A549 (cell line): ENCODE measurements around the gene TMEM132D. TPM values are rescaled to one million over a fixed set of nuclear protein-coding genes. Genes with fewer than 3 reads are reported as not detected.

Experiments
- ATAC-seq, 2 experiments: fragments of 200-7000 bp in 1 of 2; fragments of >200 bp in 1 of 2; cut with Nextera tagmentation in 1 of 2; cut with Tn5 transposase in 1 of 2; 3 replicates each; pipeline versions ENCODE4 v1.8.0 to v1.9.1; 2018 to 2020; ENCODE audit warnings: mild to moderate bottlenecking in 1 of 2, moderate library complexity in 1 of 2
- CTCF ChIA-PET: fragments of 300-600 bp; sonication (Branson Sonifier 250); formaldehyde crosslinking; extraction: SDS; loops from one replicate; lab custom pipeline; 2021; ENCODE audit warnings: antibody characterized with exemption, inconsistent platforms; lab: Yijun Ruan, JAX
- POLR2A ChIA-PET: fragments of 350-600 bp; formaldehyde crosslinking; extraction: SDS; loops from one replicate; lab custom pipeline; 2021; ENCODE audit warnings: antibody characterized with exemption, inconsistent platforms; lab: Yijun Ruan, JAX
- DNase-seq, 2 experiments: peaks; one replicate each; pipeline versions ENCODE4 v3.0.0 to v3.0.0-alpha.2; 2011 to 2016; ENCODE audit warnings: low read depth in 1 of 2, low spot score in 1 of 2
- FAIRE-seq: peaks from 2 replicates; lab custom pipeline; 2011; peaks lifted over from hg19 to GRCh38; lab: Jason Lieb, UNC
- H3K27ac ChIP-seq, 2 experiments: fragments of >200 bp; sonication (Bioruptor Twin); formaldehyde crosslinking; 3 replicates each; pipeline ENCODE4 v1.5.1; 2016 to 2017
- H3K4me1 ChIP-seq: fragments of >200 bp; sonication (Bioruptor Twin); formaldehyde crosslinking; 3 replicates; pipeline ENCODE4 v1.6.1; 2016
- H3K4me2 ChIP-seq: fragments of >200 bp; sonication (Bioruptor Twin); formaldehyde crosslinking; 3 replicates; pipeline ENCODE4 v1.6.1; 2016
- H3K4me3 ChIP-seq: fragments of >200 bp; sonication (Bioruptor Twin); formaldehyde crosslinking; 3 replicates; pipeline ENCODE4 v1.5.1; 2016
- H3K9me3 ChIP-seq: fragments of >200 bp; sonication (Bioruptor Twin); formaldehyde crosslinking; 3 replicates; pipeline ENCODE4 v1.6.1; 2016
- CBX2 ChIP-seq: fragments of 200-600 bp; sonication (generic); IDR thresholded peaks from 2 replicates; pipeline ENCODE4 v1.6.1; 2016; ENCODE audit warnings: low read depth, mild to moderate bottlenecking, borderline replicate concordance
- CBX8 ChIP-seq: fragments of 200-600 bp; sonication (generic); IDR thresholded peaks from 2 replicates; pipeline ENCODE4 v1.6.1; 2016
- CEBPB ChIP-seq, 2 experiments: fragments of >200 bp in 1 of 2; sonication (Bioruptor Twin) in 1 of 2; formaldehyde crosslinking in 1 of 2; IDR thresholded peaks; 2 replicates each; pipeline ENCODE4 v1.6.1; 2012 to 2016
- EHMT2 ChIP-seq: fragments of 200-600 bp; sonication (generic); IDR thresholded peaks from 2 replicates; pipeline ENCODE4 v1.6.1; 2016; ENCODE audit warnings: antibody characterized with exemption, low read depth, mild to moderate bottlenecking, moderate library complexity
- EP300 ChIP-seq, 2 experiments: fragments of >200 bp; sonication (Bioruptor Twin); formaldehyde crosslinking; IDR thresholded peaks; 2 replicates in 1 of 2; 3 replicates in 1 of 2; pipeline ENCODE4 v1.6.1; 2016 to 2017
- ESRRA ChIP-seq: fragments of 150-350 bp; IDR thresholded peaks from 2 replicates; pipeline ENCODE4 v1.6.1; 2014; ENCODE audit warnings: mild to moderate bottlenecking, low read length, borderline replicate concordance
- GATA3 ChIP-seq: IDR thresholded peaks from 2 replicates; pipeline ENCODE4 v1.6.1; 2012; ENCODE audit warnings: borderline replicate concordance
- HEYL ChIP-seq: fragments of 250-450 bp; sonication (Bioruptor Pico); IDR thresholded peaks from 2 replicates; pipeline ENCODE4 v1.8.0; 2021; ENCODE audit warnings: mild to moderate bottlenecking, moderate library complexity
- HOXB13 ChIP-seq: fragments of 250-450 bp; sonication (Bioruptor Pico); IDR thresholded peaks from 2 replicates; pipeline ENCODE4 v1.5.0; 2020; ENCODE audit warnings: low read depth, mild to moderate bottlenecking, moderate library complexity
- HOXB5 ChIP-seq: fragments of 250-450 bp; sonication (Bioruptor Pico); IDR thresholded peaks from 2 replicates; pipeline ENCODE4 v1.5.0; 2020; ENCODE audit warnings: mild to moderate bottlenecking, moderate library complexity
- MAFK ChIP-seq: fragments of 450-650 bp; IDR thresholded peaks from 2 replicates; pipeline ENCODE4 v1.6.1; 2014; ENCODE audit not compliant: partially characterized antibody
- MYC ChIP-seq: IDR thresholded peaks from 2 replicates; pipeline ENCODE4 v1.6.1; 2012; ENCODE audit warnings: mild to moderate bottlenecking, inconsistent platforms, low read length, improper control_type of control experiment, borderline replicate concordance
- NPAS2 ChIP-seq: fragments of 250-450 bp; sonication (Bioruptor Pico); IDR thresholded peaks from 2 replicates; pipeline ENCODE4 v1.8.0; 2022; ENCODE audit warnings: mild to moderate bottlenecking, moderate library complexity, borderline replicate concordance
- PHF8 ChIP-seq: fragments of 200-600 bp; sonication (generic); IDR thresholded peaks from 2 replicates; pipeline ENCODE4 v1.6.1; 2016; ENCODE audit warnings: low read depth, mild to moderate bottlenecking, antibody characterized with exemption, moderate library complexity, borderline replicate concordance
- POLR2A ChIP-seq: IDR thresholded peaks from 2 replicates; pipeline ENCODE4 v1.6.1; 2012; ENCODE audit warnings: mild to moderate bottlenecking, low read length
- POLR2AphosphoS2 ChIP-seq: conservative IDR thresholded peaks from 2 replicates; pipeline ENCODE4 v1.6.1; 2012; ENCODE audit warnings: low read length, improper control_type of control experiment, inconsistent platforms
- RAD21 ChIP-seq, 2 experiments: fragments of >200 bp in 1 of 2; sonication (Bioruptor Twin) in 1 of 2; formaldehyde crosslinking in 1 of 2; IDR thresholded peaks in 1 of 2; conservative IDR thresholded peaks in 1 of 2; 2 replicates in 1 of 2; 3 replicates in 1 of 2; pipeline ENCODE4 v1.6.1; 2012 to 2018; ENCODE audit warnings: inconsistent platforms in 1 of 2
- RCOR1 ChIP-seq: fragments of 150-350 bp; IDR thresholded peaks from 2 replicates; pipeline ENCODE4 v1.6.1; 2014; ENCODE audit warnings: antibody characterized with exemption, low read length, low read depth
- SREBF2 ChIP-seq: fragments of 450-650 bp; IDR thresholded peaks from 2 replicates; pipeline ENCODE4 v1.6.1; 2014; ENCODE audit warnings: mild to moderate bottlenecking, moderate library complexity
- TP53 ChIP-seq: fragments of 250-450 bp; sonication (Bioruptor Pico); IDR thresholded peaks from 2 replicates; pipeline ENCODE4 v1.5.0; 2021; ENCODE audit warnings: mild to moderate bottlenecking, moderate library complexity
- ZNF302 ChIP-seq: fragments of 250-450 bp; sonication (Bioruptor Pico); IDR thresholded peaks from 2 replicates; pipeline ENCODE4 v1.9.0; 2021; ENCODE audit warnings: inconsistent platforms, mild to moderate bottlenecking, moderate library complexity
- ZSCAN20 ChIP-seq: fragments of 250-450 bp; sonication (Bioruptor Pico); IDR thresholded peaks from 2 replicates; pipeline ENCODE4 v1.8.0; 2022; ENCODE audit warnings: mild to moderate bottlenecking, moderate library complexity
- WGBS: methylation state at CpG from one replicate; pipeline ENCODE4 v1.1.6; 2017; ENCODE audit errors: missing lambda C conversion rate; 5-methylcytosine and 5-hydroxymethylcytosine counted together
- polyA plus RNA-seq, 4 experiments: library from polyadenylated mRNA; depleted of rRNA in 3 of 4; stranded (reverse); fragments of >200 nt; fragmentation: RNase III in 1 of 4; extraction: RNeasy Plus Mini Kit Qiagen cat#74134 plus additional on column Dnase treatment in 1 of 4; gene quantifications; 2 replicates in 3 of 4; 3 replicates in 1 of 4; pipeline ENCODE4 v1.2.3, GENCODE V29; 2011 to 2017
- TF ChIP-seq, protein P1 (sequence below): IDR thresholded peaks from 2 replicates; pipeline ENCODE4 v1.6.1; 2012
- TF ChIP-seq, protein P2 (sequence below): fragments of >200 bp; sonication (Bioruptor Twin); formaldehyde crosslinking; IDR thresholded peaks from 3 replicates; pipeline ENCODE4 v1.5.1; 2016
- TF ChIP-seq, protein P3 (sequence below): fragments of 250-450 bp; sonication (Bioruptor Pico); IDR thresholded peaks from 2 replicates; pipeline ENCODE4 v1.5.0; 2020; ENCODE audit warnings: low read depth, mild to moderate bottlenecking, moderate library complexity
- TF ChIP-seq, protein P4 (sequence below): fragments of 450-650 bp; IDR thresholded peaks from 2 replicates; pipeline ENCODE4 v1.6.1; 2014; ENCODE audit warnings: antibody characterized with exemption
- TF ChIP-seq, protein P5 (sequence below): IDR thresholded peaks from 2 replicates; pipeline ENCODE4 v1.6.1; 2012; ENCODE audit warnings: low read depth, borderline replicate concordance

The TMEM132D gene
- polyA plus RNA-seq, 2 of the 4 experiments (the other 2 are of a cell fraction), result not detected

DNA sequence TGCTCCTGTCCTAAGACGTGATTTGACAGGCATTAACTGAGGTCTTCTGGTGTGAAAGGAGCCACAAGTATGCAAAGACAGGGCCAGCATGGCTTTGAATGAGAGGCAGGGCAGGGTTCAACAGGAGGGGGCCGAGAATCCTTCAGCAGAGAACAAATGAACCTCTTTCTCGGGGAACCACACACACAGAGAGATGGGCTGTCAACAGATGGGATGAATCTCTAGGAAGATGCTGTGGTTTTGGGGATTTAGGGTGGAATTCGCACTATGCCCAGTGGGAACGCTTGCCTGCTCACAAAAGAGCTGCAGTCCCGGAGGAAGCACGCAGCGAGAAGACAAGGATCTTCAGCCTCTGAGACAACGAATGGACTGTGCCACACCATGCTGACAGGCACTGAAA, 537.2 kb downstream of the TMEM132D start:
- Histone ChIP-seq H3K4me1 (no peaks in the 10 kb centered on the region), H3K27ac (no peak overlapping the region), H3K4me2 (no peak overlapping the region), H3K9me3 (no peaks in the 10 kb centered on the region), H3K4me3 (no peak overlapping the region)
- POLR2A ChIA-PET, result no interaction called here
- TF ChIP-seq POLR2A (no peak), CBX8 (no peak), PHF8 (no peak), TP53 (CRISPR knock-in tag) (no peak), SREBF2 (no peak), ZSCAN20 (CRISPR knock-in tag) (no peak)
- TF ChIP-seq, protein P1, sequence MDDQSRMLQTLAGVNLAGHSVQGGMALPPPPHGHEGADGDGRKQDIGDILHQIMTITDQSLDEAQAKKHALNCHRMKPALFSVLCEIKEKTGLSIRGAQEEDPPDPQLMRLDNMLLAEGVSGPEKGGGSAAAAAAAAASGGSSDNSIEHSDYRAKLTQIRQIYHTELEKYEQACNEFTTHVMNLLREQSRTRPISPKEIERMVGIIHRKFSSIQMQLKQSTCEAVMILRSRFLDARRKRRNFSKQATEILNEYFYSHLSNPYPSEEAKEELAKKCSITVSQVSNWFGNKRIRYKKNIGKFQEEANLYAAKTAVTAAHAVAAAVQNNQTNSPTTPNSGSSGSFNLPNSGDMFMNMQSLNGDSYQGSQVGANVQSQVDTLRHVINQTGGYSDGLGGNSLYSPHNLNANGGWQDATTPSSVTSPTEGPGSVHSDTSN, result no peak
- ATAC-seq (no peak), DNase-seq (no peak), FAIRE-seq (no peak)
- WGBS, result 7% methylated on average over 7 of the region's 9 CpGs
- CTCF ChIA-PET, result no interaction called here

DNA sequence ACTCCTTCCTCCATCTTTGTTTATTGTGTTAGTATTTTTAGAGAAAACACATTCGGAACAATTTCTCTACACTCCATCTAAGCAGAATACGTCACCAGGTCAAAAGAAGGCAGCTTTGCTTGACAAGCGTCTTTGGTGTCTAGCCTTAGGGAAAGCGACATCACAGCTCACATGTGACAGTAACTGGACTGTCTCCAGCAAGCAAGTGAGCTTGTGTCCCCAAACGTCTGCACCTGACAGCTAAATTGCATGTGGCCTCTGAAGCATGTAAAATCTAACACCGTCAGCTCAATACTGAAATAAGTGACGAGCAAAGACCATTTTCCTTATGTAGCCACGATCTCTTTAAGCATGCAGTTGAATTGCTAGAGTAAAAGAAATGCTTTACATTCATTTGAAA, 540.8 kb downstream of the TMEM132D start:
- Histone ChIP-seq H3K4me1 (no peaks in the 10 kb centered on the region), H3K9me3 (no peaks in the 10 kb centered on the region), H3K27ac (no peak overlapping the region), H3K4me3 (no peak overlapping the region), H3K4me2 (no peak overlapping the region)
- FAIRE-seq (no peak), ATAC-seq (no peak), DNase-seq (no peak)
- WGBS, result 11% methylated on average over 8 of the region's 8 CpGs
- TF ChIP-seq EP300 (IDR thresholded peaks at IDR 0.05), result no peak
- no peak for TF ChIP-seq NPAS2 (CRISPR knock-in tag)
- TF ChIP-seq, protein P2, sequence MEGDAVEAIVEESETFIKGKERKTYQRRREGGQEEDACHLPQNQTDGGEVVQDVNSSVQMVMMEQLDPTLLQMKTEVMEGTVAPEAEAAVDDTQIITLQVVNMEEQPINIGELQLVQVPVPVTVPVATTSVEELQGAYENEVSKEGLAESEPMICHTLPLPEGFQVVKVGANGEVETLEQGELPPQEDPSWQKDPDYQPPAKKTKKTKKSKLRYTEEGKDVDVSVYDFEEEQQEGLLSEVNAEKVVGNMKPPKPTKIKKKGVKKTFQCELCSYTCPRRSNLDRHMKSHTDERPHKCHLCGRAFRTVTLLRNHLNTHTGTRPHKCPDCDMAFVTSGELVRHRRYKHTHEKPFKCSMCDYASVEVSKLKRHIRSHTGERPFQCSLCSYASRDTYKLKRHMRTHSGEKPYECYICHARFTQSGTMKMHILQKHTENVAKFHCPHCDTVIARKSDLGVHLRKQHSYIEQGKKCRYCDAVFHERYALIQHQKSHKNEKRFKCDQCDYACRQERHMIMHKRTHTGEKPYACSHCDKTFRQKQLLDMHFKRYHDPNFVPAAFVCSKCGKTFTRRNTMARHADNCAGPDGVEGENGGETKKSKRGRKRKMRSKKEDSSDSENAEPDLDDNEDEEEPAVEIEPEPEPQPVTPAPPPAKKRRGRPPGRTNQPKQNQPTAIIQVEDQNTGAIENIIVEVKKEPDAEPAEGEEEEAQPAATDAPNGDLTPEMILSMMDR, result no peak
- no peak for TF ChIP-seq CBX2
- no peak for TF ChIP-seq HEYL (CRISPR knock-in tag)
- no peak for TF ChIP-seq HOXB5 (CRISPR knock-in tag)
- TF ChIP-seq MAFK, result no peak
- ChIA-PET POLR2A (no interaction called here), CTCF (no interaction called here)

DNA sequence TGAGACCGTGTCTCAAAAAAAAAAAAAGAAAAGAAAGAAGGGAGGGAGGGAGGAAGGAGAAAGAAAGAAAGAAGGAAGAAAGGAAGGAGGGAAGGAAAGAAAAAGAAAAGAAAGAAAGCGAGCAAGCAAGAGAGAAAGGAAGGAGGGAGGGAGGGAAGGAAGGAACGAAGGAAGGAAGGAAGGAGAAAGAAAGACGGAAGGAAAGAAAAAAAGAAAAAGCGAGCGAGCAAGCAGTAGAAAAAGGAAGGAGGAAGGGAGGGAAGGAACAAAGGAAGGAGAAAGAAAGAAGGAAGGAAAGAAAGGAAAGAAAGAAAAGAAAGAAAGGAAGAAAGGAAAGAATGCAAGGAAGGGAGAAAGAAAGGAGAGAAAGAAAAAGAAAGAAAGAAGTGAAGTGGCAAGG, 546.6 kb downstream of the TMEM132D start:
- ChIA-PET POLR2A (no interaction called here), CTCF (no interaction called here)
- no peaks in the 10 kb centered on the region for H3K4me1 ChIP-seq
- 10% methylated on average over 5 of the region's 6 CpGs for WGBS
- H3K4me2 ChIP-seq, result no peak overlapping the region
- TF ChIP-seq ESRRA, result no peak
- TF ChIP-seq TP53 (CRISPR knock-in tag), result no peak
- no peak for TF ChIP-seq CEBPB (IDR thresholded peaks at IDR 0.05)
- TF ChIP-seq, protein P3, sequence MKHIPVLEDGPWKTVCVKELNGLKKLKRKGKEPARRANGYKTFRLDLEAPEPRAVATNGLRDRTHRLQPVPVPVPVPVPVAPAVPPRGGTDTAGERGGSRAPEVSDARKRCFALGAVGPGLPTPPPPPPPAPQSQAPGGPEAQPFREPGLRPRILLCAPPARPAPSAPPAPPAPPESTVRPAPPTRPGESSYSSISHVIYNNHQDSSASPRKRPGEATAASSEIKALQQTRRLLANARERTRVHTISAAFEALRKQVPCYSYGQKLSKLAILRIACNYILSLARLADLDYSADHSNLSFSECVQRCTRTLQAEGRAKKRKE, result no peak
- no peak for TF ChIP-seq HOXB13 (CRISPR knock-in tag)
- TF ChIP-seq, protein P4, sequence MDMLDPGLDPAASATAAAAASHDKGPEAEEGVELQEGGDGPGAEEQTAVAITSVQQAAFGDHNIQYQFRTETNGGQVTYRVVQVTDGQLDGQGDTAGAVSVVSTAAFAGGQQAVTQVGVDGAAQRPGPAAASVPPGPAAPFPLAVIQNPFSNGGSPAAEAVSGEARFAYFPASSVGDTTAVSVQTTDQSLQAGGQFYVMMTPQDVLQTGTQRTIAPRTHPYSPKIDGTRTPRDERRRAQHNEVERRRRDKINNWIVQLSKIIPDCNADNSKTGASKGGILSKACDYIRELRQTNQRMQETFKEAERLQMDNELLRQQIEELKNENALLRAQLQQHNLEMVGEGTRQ, result no peak
- no peak for TF ChIP-seq EHMT2
- no peak for TF ChIP-seq SREBF2
- TF ChIP-seq, protein P1, result no peak
- TF ChIP-seq POLR2AphosphoS2, result no peak
- TF ChIP-seq PHF8, result no peak
- TF ChIP-seq MYC, result no peak
- no peak for TF ChIP-seq RAD21 (conservative IDR thresholded peaks at IDR 0.05 in 1 of 2, IDR thresholded peaks at IDR 0.05 in 1 of 2)
- TF ChIP-seq GATA3, result no peak
- TF ChIP-seq ZNF302 (CRISPR knock-in tag), result no peak
- TF ChIP-seq CBX2, result no peak
- TF ChIP-seq, protein P5, sequence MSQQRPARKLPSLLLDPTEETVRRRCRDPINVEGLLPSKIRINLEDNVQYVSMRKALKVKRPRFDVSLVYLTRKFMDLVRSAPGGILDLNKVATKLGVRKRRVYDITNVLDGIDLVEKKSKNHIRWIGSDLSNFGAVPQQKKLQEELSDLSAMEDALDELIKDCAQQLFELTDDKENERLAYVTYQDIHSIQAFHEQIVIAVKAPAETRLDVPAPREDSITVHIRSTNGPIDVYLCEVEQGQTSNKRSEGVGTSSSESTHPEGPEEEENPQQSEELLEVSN, result no peak
- TF ChIP-seq RCOR1, result no peak
- FAIRE-seq (no peak), DNase-seq (no peak), ATAC-seq (no peak)
- H3K9me3 ChIP-seq, result no peaks in the 10 kb centered on the region
- H3K27ac ChIP-seq, result no peak overlapping the region
- H3K4me3 ChIP-seq, result no peak overlapping the region
